T-helper 2 cell treated with Interferon-gamma antibody and Interleukin-4, amounts not matched to agents 100 ng/mL and 5 ng/mL, for 36 hours (primary cell): ENCODE data around the gene INPP5A. TPM values are rescaled to one million over a fixed set of nuclear protein-coding genes. Genes with fewer than 3 reads are reported as not detected.

Source experiments
- intact Hi-C: fragments of 100-400 bp; cut with micrococcal nuclease; formaldehyde crosslinking; loops from one replicate; pipeline ENCODE4 v1.15.1; 2023
- total RNA-seq: library from RNA; stranded (reverse); gene quantifications from 2 replicates; pipeline ENCODE4 v1.2.3, GENCODE V29; 2022

The INPP5A gene
- total RNA-seq, 1 donor from 2014 or later: 11.6 TPM

- intact Hi-C loops: no loop called here
Observed at GRCh38 chr10:132711613-132712121, 174.1 kb downstream of the INPP5A start.

- intact Hi-C loops: no loop called here
Observed at GRCh38 chr10:132712291-132712690, 174.7 kb downstream of the INPP5A start.

GRCh38 chr10:132712743-132713142, 175.2 kb downstream of the INPP5A start:
- intact Hi-C loops: no loop called here

GRCh38 chr10:132713421-132714095, 176.0 kb downstream of the INPP5A start:
- intact Hi-C loops: no loop called here

GRCh38 chr10:132714096-132714985, 176.8 kb downstream of the INPP5A start:
- intact Hi-C loops: no loop called here

- intact Hi-C loops: no loop called here
Observed at GRCh38 chr10:132714986-132715775, 177.6 kb downstream of the INPP5A start.

GRCh38 chr10:132715776-132716680, 178.4 kb downstream of the INPP5A start:
- intact Hi-C loops: no loop called here

- intact Hi-C loops: no loop called here
Observed at GRCh38 chr10:132716691-132717490, 179.3 kb downstream of the INPP5A start.

GRCh38 chr10:132721725-132722124, 184.1 kb downstream of the INPP5A start:
- intact Hi-C loops: no loop called here

GRCh38 chr10:132722394-132723329, 185.1 kb downstream of the INPP5A start:
- intact Hi-C loops: no loop called here

GRCh38 chr10:132723330-132723970, 185.9 kb downstream of the INPP5A start:
- intact Hi-C loops: no loop called here

GRCh38 chr10:132724446-132724845, 186.9 kb downstream of the INPP5A start:
- intact Hi-C loops: no loop called here

GRCh38 chr10:132725202-132725601, 187.6 kb downstream of the INPP5A start:
- intact Hi-C loops: no loop called here

- intact Hi-C loops: no loop called here
Observed at GRCh38 chr10:132726194-132726593, 188.6 kb downstream of the INPP5A start.

GRCh38 chr10:132726951-132727350, 189.4 kb downstream of the INPP5A start:
- intact Hi-C loops: no loop called here

GRCh38 chr10:132727411-132727810, 189.8 kb downstream of the INPP5A start:
- intact Hi-C loops: no loop called here

- intact Hi-C loops: no loop called here
Observed at GRCh38 chr10:132728321-132728720, 190.7 kb downstream of the INPP5A start.

- intact Hi-C loops: no loop called here
Observed at GRCh38 chr10:132728741-132729140, 191.2 kb downstream of the INPP5A start.
